Body of pancreas (tissue), 4 donors: Measurements from ENCODE around the gene AFDN. TPM values are rescaled to one million over a fixed set of nuclear protein-coding genes. Genes with fewer than 3 reads are reported as not detected.

Experiments used
- ATAC-seq: fragments of 150-250 bp; one replicate; pipeline ENCODE4 v1.9.1; 2016
- DNase-seq, 4 donors: peaks; one replicate each; pipeline ENCODE4 v3.0.0-alpha.2; 2019
- H3K27ac ChIP-seq, 4 donors: fragments of 200-600 bp; sonication (generic); 1 replicate in 3 of 4; 2 replicates in 1 of 4; pipeline versions ENCODE4 v1.5.1 to v1.6.1; 2016 to 2019; ENCODE audit warnings: mild to moderate bottlenecking in 1 of 4, mixed read lengths in 1 of 4, moderate library complexity in 1 of 4
- H3K27me3 ChIP-seq, 2 donors: fragments of 200-600 bp; sonication (generic); one replicate each; pipeline ENCODE4 v1.6.0; 2016; ENCODE audit warnings: mild to moderate bottlenecking in 1 of 2
- H3K36me3 ChIP-seq, 2 donors: fragments of 200-600 bp; sonication (generic); replicated peaks in 1 of 2; 2 replicates each; pipeline ENCODE4 v1.5.1; 2016; ENCODE audit warnings: low read depth in 2 of 2; ENCODE audit not compliant: insufficient read depth in 1 of 2
- H3K4me1 ChIP-seq: fragments of 200-600 bp; sonication (generic); one replicate; pipeline ENCODE4 v1.6.0; 2016
- H3K4me3 ChIP-seq, 2 donors: fragments of 200-600 bp; sonication (generic); 1 replicate in 1 of 2; 2 replicates in 1 of 2; pipeline ENCODE4 v1.5.1; 2016 to 2019
- H3K9me3 ChIP-seq, 3 donors: fragments of 200-600 bp; sonication (generic); 1 replicate in 2 of 3; 2 replicates in 1 of 3; pipeline ENCODE4 v1.5.1; 2016
- CTCF ChIP-seq, 7 experiments: fragments of 450-650 bp in 4 of 7; fragments of 200-600 bp in 3 of 7; sonication (generic) in 3 of 7; IDR thresholded peaks; one replicate each; pipeline ENCODE4 v1.5.1; 2016 to 2019; ENCODE audit warnings: antibody characterized with exemption in 7 of 7
- POLR2A ChIP-seq, 3 donors: fragments of 450-650 bp; IDR thresholded peaks; one replicate each; pipeline ENCODE4 v1.6.1; 2016; ENCODE audit warnings: antibody characterized with exemption in 3 of 3, mild to moderate bottlenecking in 2 of 3
- WGBS, 2 donors: methylation state at CpG; one replicate each; pipeline ENCODE4 v1.1.5; 2017; 5-methylcytosine and 5-hydroxymethylcytosine counted together
- intact Hi-C: fragments of 100-400 bp; cut with DNase I; formaldehyde crosslinking; loops from one replicate; pipeline ENCODE4 v1.15.1; 2023
- total RNA-seq, 2 donors: library from RNA; depleted of rRNA; stranded (reverse); fragments of >200 nt; gene quantifications; one replicate each; pipeline ENCODE4 v1.1.0, GENCODE V29; 2016

The AFDN gene
- total RNA-seq, 2 donors from 2014 or later = 160 to 195 TPM

DNA sequence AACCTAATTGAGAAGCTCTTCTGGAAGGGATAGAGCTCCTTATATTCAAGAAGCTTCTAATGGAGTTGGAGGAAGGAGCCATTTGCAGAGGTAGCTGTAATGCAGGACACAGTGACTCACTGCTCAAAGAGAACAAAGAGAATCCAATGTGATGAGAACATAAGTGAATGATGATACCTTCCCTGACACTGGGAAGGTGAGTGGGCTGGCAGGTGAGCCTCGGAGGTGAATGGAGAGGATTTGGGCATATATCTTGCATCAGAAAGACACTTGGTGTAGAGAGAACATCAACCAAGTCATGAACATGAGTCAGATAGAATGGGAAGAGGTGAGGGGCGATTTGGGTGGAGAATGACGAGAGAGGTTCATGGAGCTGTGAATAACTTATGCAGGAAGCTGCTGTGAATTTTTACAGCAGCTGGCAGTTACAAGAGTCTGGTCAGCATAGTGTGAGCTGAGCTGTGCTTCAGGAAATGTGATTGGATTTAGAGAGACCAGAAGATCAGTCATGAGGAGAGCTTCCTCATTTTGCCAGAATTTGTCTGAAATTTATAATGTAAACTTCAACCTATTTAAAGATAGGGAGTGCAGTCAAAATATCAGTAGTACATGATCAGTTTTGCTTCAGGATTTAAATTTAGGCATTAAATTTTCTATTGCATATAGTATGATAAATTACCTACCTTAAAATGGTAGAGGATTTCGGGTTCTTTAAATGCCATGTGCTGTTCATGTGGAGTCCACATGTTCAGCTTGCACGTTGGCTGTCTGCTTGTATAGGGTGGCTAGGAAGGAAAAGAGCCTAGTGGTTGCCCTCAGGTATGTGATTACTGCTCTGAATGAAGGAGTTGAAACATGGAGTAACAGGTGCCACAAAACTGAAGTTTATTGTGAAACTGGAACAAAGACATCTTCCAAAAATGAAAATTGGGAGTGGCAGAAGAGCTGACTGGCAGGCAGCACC lies 111.5 kb downstream of the AFDN start:
- no peak overlapping the region for H3K27ac ChIP-seq
- intact Hi-C loops = no loop called here
- H3K4me3 ChIP-seq = no peak overlapping the region
- H3K36me3 ChIP-seq = peaks cover 0 to 4% of the 10 kb centered on the region in 2 donors
- no peaks in the 10 kb centered on the region for H3K9me3 ChIP-seq
- TF ChIP-seq POLR2A (IDR thresholded peaks at IDR 0.05) (no peak), CTCF (IDR thresholded peaks at IDR 0.05) (no peak)
- DNase-seq (no peak), ATAC-seq (no peak)
- H3K27me3 ChIP-seq = no peaks in the 10 kb centered on the region
- peaks cover 8% of the 10 kb centered on the region for H3K4me1 ChIP-seq
- 82 to 87% methylated on average over 5 of the region's 5 CpGs for WGBS, 2 donors

DNA sequence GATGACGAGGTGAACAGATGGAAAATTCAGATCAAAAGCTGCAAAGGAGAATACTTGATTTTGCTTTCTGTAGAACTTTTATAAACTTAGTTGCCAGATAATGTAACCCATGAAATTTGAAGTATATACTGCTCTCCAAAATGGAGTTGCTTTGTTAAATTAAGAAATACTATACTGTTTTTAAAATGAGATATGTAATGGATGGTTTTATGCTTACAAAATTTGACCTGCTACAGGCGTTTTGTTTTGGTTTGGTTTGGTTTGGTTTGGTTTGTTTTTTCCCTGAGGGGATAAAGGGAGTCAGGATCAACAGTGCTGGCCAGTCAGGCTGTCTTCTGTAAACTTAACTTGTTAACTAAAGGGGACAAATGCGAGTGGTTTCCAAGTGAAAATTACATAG lies 115.1 kb downstream of the AFDN start:
- Histone ChIP-seq H3K27ac (no peak overlapping the region), H3K27me3 (no peaks in the 10 kb centered on the region), H3K4me1 (no peaks in the 10 kb centered on the region), H3K9me3 (no peaks in the 10 kb centered on the region), H3K36me3 (peaks cover 0 to 12% of the 10 kb centered on the region in 2 donors), H3K4me3 (no peak overlapping the region)
- intact Hi-C loops = no loop called here
- WGBS, 2 donors = 73 to 74% methylated on average over 3 of the region's 3 CpGs
- ATAC-seq = no peak
- TF ChIP-seq POLR2A (IDR thresholded peaks at IDR 0.05) (no peak), CTCF (IDR thresholded peaks at IDR 0.05) (no peak)
- DNase-seq = no peak

GRCh38 chr6:167944130-167944529 lies 117.4 kb downstream of the AFDN start:
- H3K36me3 ChIP-seq = peaks cover 6 to 21% of the 10 kb centered on the region in 2 donors
- TF ChIP-seq POLR2A (IDR thresholded peaks at IDR 0.05) (no peak), CTCF (IDR thresholded peaks at IDR 0.05) (no peak)
- no peaks in the 10 kb centered on the region for H3K27me3 ChIP-seq
- H3K27ac ChIP-seq = no peak overlapping the region
- no peaks in the 10 kb centered on the region for H3K4me1 ChIP-seq
- no peak overlapping the region for H3K4me3 ChIP-seq
- 89 to 92% methylated on average over 4 of the region's 4 CpGs for WGBS, 2 donors
- DNase-seq (no peak), ATAC-seq (no peak)
- no peaks in the 10 kb centered on the region for H3K9me3 ChIP-seq
- intact Hi-C loops = no loop called here

GRCh38 chr6:167946007-167946406 lies 119.3 kb downstream of the AFDN start:
- ATAC-seq = no peak
- H3K27me3 ChIP-seq = no peaks in the 10 kb centered on the region
- H3K4me1 ChIP-seq = no peaks in the 10 kb centered on the region
- H3K4me3 ChIP-seq = no peak overlapping the region
- no peaks in the 10 kb centered on the region for H3K9me3 ChIP-seq
- TF ChIP-seq CTCF (IDR thresholded peaks at IDR 0.05) (no peak), POLR2A (IDR thresholded peaks at IDR 0.05) (no peak)
- no peak for DNase-seq
- peak overlapping the region in 1 of 4 donors; percentile 3 for H3K27ac ChIP-seq
- peaks cover 9 to 34% of the 10 kb centered on the region in 2 donors for H3K36me3 ChIP-seq
- intact Hi-C loops = no loop called here
- WGBS, 2 donors = 72 to 80% methylated on average over 11 of the region's 11 CpGs
